Right lung (tissue), 5 donors: Measurements from ENCODE around the gene FARSA. TPM values are rescaled to one million over a fixed set of nuclear protein-coding genes. Genes with fewer than 3 reads are reported as not detected.
"Not testable (repeated sequence)": the region's sequence is repeated elsewhere in the genome, so short reads cannot be mapped to it uniquely, and the experiment has no call there.

Source experiments
- DNase-seq, 2 donors: peaks; one replicate each; pipeline ENCODE4 v3.0.0-alpha.2; 2013
- polyA plus RNA-seq, 5 donors: library from polyadenylated mRNA; unstranded; fragments of 120-200 nt; gene quantifications; one replicate each; pipeline versions ENCODE4 v1.2.1 to v1.2.3, GENCODE V29; 2013; ENCODE audit warnings: inconsistent platforms in 1 of 5, low replicate concordance in 1 of 5; ENCODE audit not compliant: insufficient read length in 5 of 5, insufficient read depth in 1 of 5

FARSA gene
- polyA plus RNA-seq, 5 donors: 32.1 to 54.4 (median 44.3) TPM

- no peak for DNase-seq
Observed at GRCh38 chr19:12938779-12939601, 5.5 kb upstream of the FARSA start.

GRCh38 chr19:12937927-12938778 lies 4.6 kb upstream of the FARSA start, which contains the start of gene CALR:
CALR (plus strand) TSS chr19:12938609; CDS start chr19:12938680, 71 bp downstream.
- DNase-seq: peak; percentile 99

- no peak for DNase-seq
Observed at GRCh38 chr19:12937093-12937926, 3.8 kb upstream of the FARSA start.

GRCh38 chr19:12936582-12936981 lies 3.1 kb upstream of the FARSA start:
- no peak for DNase-seq

- no peak for DNase-seq
Observed at GRCh38 chr19:12935071-12935470, 1.6 kb upstream of the FARSA start.

GRCh38 chr19:12932392-12933286 lies 872 bp downstream of the FARSA start:
- no peak for DNase-seq

- no peak for DNase-seq
Observed at GRCh38 chr19:12930002-12930645, 3.4 kb downstream of the FARSA start.

- DNase-seq: no peak
Observed at GRCh38 chr19:12924621-12925310, 8.7 kb downstream of the FARSA start.

- DNase-seq: no peak
Observed at GRCh38 chr19:12922959-12923358, 10.6 kb downstream of the FARSA start.

GRCh38 chr19:12921047-12921446 lies 12.5 kb downstream of the FARSA start:
- no peak for DNase-seq

- no peak for DNase-seq
Observed at GRCh38 chr19:12918253-12918652, 15.3 kb downstream of the FARSA start.

- not testable (repeated sequence) for DNase-seq
Observed at GRCh38 chr19:12915860-12916259, 17.7 kb downstream of the FARSA start.

- DNase-seq: peak in 1 of 2 donors; percentile 32
Observed at GRCh38 chr19:12913851-12914690, 19.4 kb downstream of the FARSA start.

GRCh38 chr19:12913011-12913561 lies 20.4 kb downstream of the FARSA start:
- DNase-seq: peak; percentile 86

GRCh38 chr19:12912571-12912970 lies 20.9 kb downstream of the FARSA start:
- DNase-seq: no peak

GRCh38 chr19:12907166-12907565 lies 26.3 kb downstream of the FARSA start:
- DNase-seq: no peak

GRCh38 chr19:12899891-12900518 lies 33.5 kb downstream of the FARSA start:
- DNase-seq: no peak

GRCh38 chr19:12896460-12896859 lies 37.1 kb downstream of the FARSA start:
- no peak for DNase-seq
